PFSK-1 (cell line): ENCODE measurements around the gene SYNE1.

Experiments
- POLR2AphosphoS5 ChIP-seq: IDR thresholded peaks from 2 replicates; pipeline ENCODE4 v1.6.1; 2012; ENCODE audit warnings: low read depth, mild to moderate bottlenecking, control low read depth, low read length, moderate library complexity
- TAF1 ChIP-seq: IDR thresholded peaks from 2 replicates; pipeline ENCODE4 v1.6.1; 2012; ENCODE audit warnings: low read length, control low read depth, borderline replicate concordance; ENCODE audit not compliant: insufficient read depth

- TF ChIP-seq TAF1 (no peak), POLR2AphosphoS5 (no peak)
Measured at GRCh38 chr6:152301021-152301764, 336.0 kb downstream of the SYNE1 start.
